ENCODE data around the gene USP10. TPM values are rescaled to one million over a fixed set of nuclear protein-coding genes. Genes with fewer than 3 reads are reported as not detected.

The USP10 gene
- total and polyA plus RNA-seq, 12 donors = 17.5 to 82.9 (median 62.8) TPM

DNA sequence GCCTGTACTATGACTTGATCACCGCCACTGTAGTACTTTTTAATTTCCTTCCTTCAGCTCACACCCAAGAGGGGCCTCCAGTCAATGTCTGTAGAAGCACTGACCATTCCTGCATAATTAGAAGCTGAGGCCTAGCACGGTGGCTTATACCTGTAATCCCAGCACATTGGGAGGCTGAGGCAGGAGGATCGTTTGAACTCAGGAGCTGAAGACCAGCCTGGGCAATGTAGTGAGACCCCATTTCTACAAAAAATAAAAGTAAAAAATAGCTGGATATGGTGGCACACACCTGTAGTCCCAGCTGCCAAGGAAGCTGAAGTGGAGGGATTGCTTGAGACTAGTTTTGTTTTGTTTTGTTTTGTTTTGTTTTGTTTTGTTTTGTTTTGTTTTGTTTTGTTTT lies 45.6 kb upstream of the USP10 start:
- Histone ChIP-seq H3K4me3 (no peak overlapping the region), H3K4me1 (peaks cover 0 to 23% (median 10%) of the 10 kb centered on the region in 9 donors), H3K27me3 (no peaks in the 10 kb centered on the region), H3K9me3 (no peaks in the 10 kb centered on the region), H3K27ac (no peak overlapping the region), H3K36me3 (peaks cover 10 to 87% (median 47%) of the 10 kb centered on the region in 9 donors)
- intact Hi-C loops (cut with DNase I) = loop anchor here in 1 of 10 donors (5.0 kb wide), 2 partner anchors 48 to 83 kb away; no protein-coding TSS in a partner anchor
- TF ChIP-seq, protein P1, sequence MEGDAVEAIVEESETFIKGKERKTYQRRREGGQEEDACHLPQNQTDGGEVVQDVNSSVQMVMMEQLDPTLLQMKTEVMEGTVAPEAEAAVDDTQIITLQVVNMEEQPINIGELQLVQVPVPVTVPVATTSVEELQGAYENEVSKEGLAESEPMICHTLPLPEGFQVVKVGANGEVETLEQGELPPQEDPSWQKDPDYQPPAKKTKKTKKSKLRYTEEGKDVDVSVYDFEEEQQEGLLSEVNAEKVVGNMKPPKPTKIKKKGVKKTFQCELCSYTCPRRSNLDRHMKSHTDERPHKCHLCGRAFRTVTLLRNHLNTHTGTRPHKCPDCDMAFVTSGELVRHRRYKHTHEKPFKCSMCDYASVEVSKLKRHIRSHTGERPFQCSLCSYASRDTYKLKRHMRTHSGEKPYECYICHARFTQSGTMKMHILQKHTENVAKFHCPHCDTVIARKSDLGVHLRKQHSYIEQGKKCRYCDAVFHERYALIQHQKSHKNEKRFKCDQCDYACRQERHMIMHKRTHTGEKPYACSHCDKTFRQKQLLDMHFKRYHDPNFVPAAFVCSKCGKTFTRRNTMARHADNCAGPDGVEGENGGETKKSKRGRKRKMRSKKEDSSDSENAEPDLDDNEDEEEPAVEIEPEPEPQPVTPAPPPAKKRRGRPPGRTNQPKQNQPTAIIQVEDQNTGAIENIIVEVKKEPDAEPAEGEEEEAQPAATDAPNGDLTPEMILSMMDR (IDR thresholded peaks at IDR 0.05) = no peak
- no peak for ATAC-seq
- WGBS, 2 donors = 87 to 92% methylated on average over 3 of the region's 3 CpGs
- no peak for DNase-seq

DNA sequence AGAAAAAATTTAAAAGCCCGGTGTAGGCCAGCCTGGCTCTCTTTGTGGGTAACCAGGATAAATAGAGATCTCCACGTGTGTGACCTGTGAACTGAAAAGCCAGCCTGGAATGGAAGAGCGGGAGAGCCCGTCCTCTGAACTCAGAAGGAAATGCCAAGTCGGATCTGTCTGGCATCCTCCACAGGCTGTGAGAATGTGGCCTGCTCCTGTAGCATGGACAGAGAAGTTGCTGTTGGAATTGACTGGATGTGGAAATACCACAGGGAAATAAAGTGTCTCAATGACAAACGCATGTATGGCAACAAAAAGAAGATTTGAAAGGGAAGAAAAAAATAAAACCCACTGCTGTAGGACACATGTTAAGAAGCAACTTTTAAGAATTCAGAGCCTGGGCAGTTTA lies 44.8 kb upstream of the USP10 start:
- WGBS, 2 donors = 61 to 71% methylated on average over 6 of the region's 6 CpGs
- intact Hi-C loops (cut with DNase I) = loop anchor here in 1 of 10 donors (5.0 kb wide), 2 partner anchors 47 to 82 kb away; no protein-coding TSS in a partner anchor
- DNase-seq = no peak
- Histone ChIP-seq H3K36me3 (peaks cover 10 to 95% (median 55%) of the 10 kb centered on the region in 9 donors), H3K4me3 (no peak overlapping the region), H3K9me3 (no peaks in the 10 kb centered on the region), H3K27ac (no peak overlapping the region), H3K27me3 (no peaks in the 10 kb centered on the region), H3K4me1 (peaks cover 0 to 15% (median 3%) of the 10 kb centered on the region in 9 donors)
- ATAC-seq = peak in 1 of 8 donors; percentile 23
- TF ChIP-seq, protein P1 (IDR thresholded peaks at IDR 0.05) = no peak

DNA sequence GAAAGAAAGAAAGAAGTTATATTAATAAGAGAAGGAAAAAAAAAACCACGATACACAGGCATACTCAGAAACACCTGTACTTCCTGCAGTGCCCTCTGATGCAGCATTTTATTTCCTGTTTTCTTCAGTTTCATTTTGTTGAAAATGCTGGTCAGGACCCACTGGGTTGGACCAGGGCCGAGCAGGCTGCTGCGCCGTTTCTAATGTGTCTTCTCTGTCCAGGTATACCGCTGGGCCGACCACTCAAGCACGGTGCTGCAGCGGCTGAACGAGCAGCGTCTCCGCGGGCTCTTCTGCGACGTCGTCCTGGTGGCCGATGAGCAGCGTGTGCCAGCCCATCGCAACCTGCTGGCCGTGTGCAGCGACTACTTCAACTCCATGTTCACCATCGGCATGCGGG lies 43.2 kb upstream of the USP10 start:
- no peak for ATAC-seq

DNA sequence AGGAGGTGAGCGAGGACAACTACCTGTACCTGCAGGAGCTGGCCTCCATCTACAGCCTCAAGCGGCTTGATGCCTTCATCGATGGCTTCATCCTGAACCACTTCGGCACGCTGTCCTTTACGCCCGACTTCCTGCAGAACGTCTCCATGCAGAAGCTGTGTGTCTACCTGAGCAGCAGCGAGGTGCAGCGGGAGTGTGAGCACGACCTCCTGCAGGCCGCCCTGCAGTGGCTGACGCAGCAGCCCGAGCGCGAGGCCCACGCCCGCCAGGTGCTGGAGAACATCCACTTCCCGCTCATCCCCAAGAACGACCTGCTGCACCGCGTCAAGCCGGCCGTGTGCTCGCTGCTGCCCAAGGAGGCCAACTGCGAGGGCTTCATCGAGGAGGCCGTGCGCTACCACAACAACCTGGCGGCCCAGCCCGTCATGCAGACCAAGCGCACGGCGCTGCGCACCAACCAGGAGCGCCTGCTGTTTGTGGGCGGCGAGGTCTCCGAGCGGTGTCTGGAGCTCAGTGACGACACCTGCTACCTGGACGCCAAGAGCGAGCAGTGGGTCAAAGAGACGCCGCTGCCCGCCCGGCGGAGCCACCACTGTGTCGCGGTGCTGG lies 42.5 kb upstream of the USP10 start:
- H3K4me1 ChIP-seq = peaks cover 0 to 8% (median 0%) of the 10 kb centered on the region in 9 donors
- whole genome bisulfite sequencing, 2 donors = 98% methylated on average over 50 of the region's 50 CpGs
- intact Hi-C loops (cut with DNase I) = no loop called here
- TF ChIP-seq, protein P1 (IDR thresholded peaks at IDR 0.05) = no peak
- no peak overlapping the region for H3K4me3 ChIP-seq
- H3K27ac ChIP-seq = no peak overlapping the region
- no peaks in the 10 kb centered on the region for H3K9me3 ChIP-seq
- H3K36me3 ChIP-seq = peaks cover 10 to 100% (median 75%) of the 10 kb centered on the region in 9 donors
- DNase-seq (no peak), ATAC-seq (no peak)
- H3K27me3 ChIP-seq = no peaks in the 10 kb centered on the region

More for the DNA sequence above, 43.2 kb upstream of the USP10 start:
- intact Hi-C loops (cut with DNase I) = no loop called here
- Histone ChIP-seq H3K4me1 (peaks cover 0 to 8% (median 0%) of the 10 kb centered on the region in 9 donors), H3K4me3 (no peak overlapping the region), H3K36me3 (peaks cover 10 to 100% (median 69%) of the 10 kb centered on the region in 9 donors), H3K27ac (no peak overlapping the region), H3K9me3 (no peaks in the 10 kb centered on the region), H3K27me3 (no peaks in the 10 kb centered on the region)
- TF ChIP-seq, protein P1 (IDR thresholded peaks at IDR 0.05) = no peak
- WGBS, 2 donors = 95% methylated on average over 22 of the region's 22 CpGs
- DNase-seq = no peak

All from heart right ventricle (tissue), 16 donors.